Bladder microvascular endothelial cell (primary cell): ENCODE results near the gene CLDN15. TPM values are rescaled to one million over a fixed set of nuclear protein-coding genes. Genes with fewer than 3 reads are reported as not detected.

ENCODE experiments used
- total RNA-seq: library from RNA; depleted of rRNA; stranded (reverse); fragments of >200 nt; gene quantifications from 2 replicates; pipeline ENCODE4 v1.2.3, GENCODE V29; 2014

CLDN15 gene
- 1.8 and 4.5 TPM in 2 replicates for total RNA-seq

GRCh38 chr7:101237206-101238067 lies at the start of gene CLDN15:
Gene CLDN15, minus strand, starts transcription at chr7:101237802. Its CDS starts 221 bp downstream, at chr7:101237581.

GRCh38 chr7:101244375-101245146 lies 7.0 kb upstream of the CLDN15 start, which contains the start of gene FIS1:
Gene FIS1, minus strand, starts transcription at chr7:101245081. Its CDS starts 77 bp downstream, at chr7:101245004.

GRCh38 chr7:101217388-101218235 lies 20.0 kb downstream of the CLDN15 start, which contains the start of the genes PLOD3 and ZNHIT1:
Gene PLOD3, minus strand, starts transcription at chr7:101217581. Its CDS starts 307 bp downstream, at chr7:101217274.
Gene ZNHIT1, plus strand, starts transcription at chr7:101218165. Its CDS starts 31 bp downstream, at chr7:101218196.

GRCh38 chr7:101200862-101201599 lies 36.6 kb downstream of the CLDN15 start, which contains the start of gene MOGAT3:
Gene MOGAT3, minus strand, starts transcription at chr7:101201036. Its CDS starts 182 bp downstream, at chr7:101200854.

Other genes starting within 250 kb of the CLDN15 start
- gene MUC17, start 217.7 kb downstream of the CLDN15 start, total RNA-seq: not detected in 2 replicates
- 14.4 and 48.5 TPM in 2 replicates for gene TRIM56, start 152.3 kb downstream of the CLDN15 start, total RNA-seq
- gene SERPINE1, start 110.7 kb downstream of the CLDN15 start, total RNA-seq: 270 and 1,595 TPM in 2 replicates
- gene AP1S1, start 83.3 kb downstream of the CLDN15 start, total RNA-seq: 149 and 186 TPM in 2 replicates
- gene VGF, start 72.2 kb downstream of the CLDN15 start, total RNA-seq: not detected in 2 replicates
- gene NAT16, start 57.5 kb downstream of the CLDN15 start, total RNA-seq: not detected in 2 replicates
- not detected in 2 replicates for gene MOGAT3, start 36.8 kb downstream of the CLDN15 start, total RNA-seq
- 52.3 and 103 TPM in 2 replicates for gene PLOD3, start 20.2 kb downstream of the CLDN15 start, total RNA-seq
- 55.8 and 118 TPM in 2 replicates for gene ZNHIT1, start 19.6 kb downstream of the CLDN15 start, total RNA-seq
- 206 and 302 TPM in 2 replicates for gene FIS1, start 7.3 kb upstream of the CLDN15 start, total RNA-seq
- gene IFT22, start 84.0 kb upstream of the CLDN15 start, total RNA-seq: 12.5 and 14.4 TPM in 2 replicates
- gene COL26A1, start 125.1 kb upstream of the CLDN15 start, total RNA-seq: 0.13 TPM in 1 of 2 replicates, not detected in the other